ENCODE measurements around the gene SUMO3.

GRCh38 chr21:44778983-44779382 is 38.9 kb downstream of the SUMO3 start:
- TF ChIP-seq KLF16 (CRISPR knock-in tag; IDR thresholded peaks at IDR 0.05) (no peak), HDAC1 (CRISPR knock-in tag; IDR thresholded peaks at IDR 0.05) (no peak), HNRNPUL1 (IDR thresholded peaks at IDR 0.05; ENCODE audit: low read depth, low read length) (no peak), MAZ (IDR thresholded peaks at IDR 0.05; ENCODE audit: borderline replicate concordance, low read depth, low read length) (no peak), MAZ (CRISPR knock-in tag; IDR thresholded peaks at IDR 0.05; ENCODE audit: low read depth) (no peak), RXRA (CRISPR knock-in tag; IDR thresholded peaks at IDR 0.05) (no peak), POLR2AphosphoS2 (IDR thresholded peaks at IDR 0.05; ENCODE audit: low read depth, low read length) (no peak), ARHGAP35 (CRISPR knock-in tag; IDR thresholded peaks at IDR 0.05; ENCODE audit: borderline replicate concordance) (no peak), PAXIP1 (CRISPR knock-in tag; conservative IDR thresholded peaks at IDR 0.05) (no peak), ZNF777 (CRISPR knock-in tag; IDR thresholded peaks at IDR 0.05) (no peak), ZNF563 (CRISPR knock-in tag; IDR thresholded peaks at IDR 0.05) (no peak), ZNF510 (CRISPR knock-in tag; IDR thresholded peaks at IDR 0.05; ENCODE audit: low read depth) (no peak), HNRNPL (IDR thresholded peaks at IDR 0.05; ENCODE audit: low read depth, low read length) (no peak)
